ENCODE results near the gene RFTN1. TPM values are rescaled to one million over a fixed set of nuclear protein-coding genes. Genes with fewer than 3 reads are reported as not detected.

Gene RFTN1
- total and polyA plus RNA-seq, 2 experiments from 2014 or later: 3.3 to 7.2 TPM

Other genes with a start within 250 kb of the RFTN1 start
- gene DPH3, start 248.8 kb downstream of the RFTN1 start, total RNA-seq (2014; rRNA removed; shearing (Covaris generic)): 14.0 and 15.3 TPM in 2 replicates
- gene DPH3, start 248.8 kb downstream of the RFTN1 start, polyA plus RNA-seq (2016; fragmentation: Nextera tagmentation; extraction: Ambion mirVana): 84.3 and 91.7 TPM in 2 replicates
- 34.2 and 39.4 TPM in 2 replicates for gene OXNAD1, start 248.5 kb downstream of the RFTN1 start, total RNA-seq (2014; rRNA removed; shearing (Covaris generic))
- 20.0 and 22.9 TPM in 2 replicates for gene OXNAD1, start 248.5 kb downstream of the RFTN1 start, polyA plus RNA-seq (2016; fragmentation: Nextera tagmentation; extraction: Ambion mirVana)
- gene DAZL, start 91.7 kb upstream of the RFTN1 start, total RNA-seq (2014; rRNA removed; shearing (Covaris generic)): 5.3 and 5.9 TPM in 2 replicates
- 2.5 and 3.2 TPM in 2 replicates for gene DAZL, start 91.7 kb upstream of the RFTN1 start, polyA plus RNA-seq (2016; fragmentation: Nextera tagmentation; extraction: Ambion mirVana)

Data from GM23338 (cell line).